ENCODE measurements around the gene C22orf39.

The C22orf39 gene

DNA sequence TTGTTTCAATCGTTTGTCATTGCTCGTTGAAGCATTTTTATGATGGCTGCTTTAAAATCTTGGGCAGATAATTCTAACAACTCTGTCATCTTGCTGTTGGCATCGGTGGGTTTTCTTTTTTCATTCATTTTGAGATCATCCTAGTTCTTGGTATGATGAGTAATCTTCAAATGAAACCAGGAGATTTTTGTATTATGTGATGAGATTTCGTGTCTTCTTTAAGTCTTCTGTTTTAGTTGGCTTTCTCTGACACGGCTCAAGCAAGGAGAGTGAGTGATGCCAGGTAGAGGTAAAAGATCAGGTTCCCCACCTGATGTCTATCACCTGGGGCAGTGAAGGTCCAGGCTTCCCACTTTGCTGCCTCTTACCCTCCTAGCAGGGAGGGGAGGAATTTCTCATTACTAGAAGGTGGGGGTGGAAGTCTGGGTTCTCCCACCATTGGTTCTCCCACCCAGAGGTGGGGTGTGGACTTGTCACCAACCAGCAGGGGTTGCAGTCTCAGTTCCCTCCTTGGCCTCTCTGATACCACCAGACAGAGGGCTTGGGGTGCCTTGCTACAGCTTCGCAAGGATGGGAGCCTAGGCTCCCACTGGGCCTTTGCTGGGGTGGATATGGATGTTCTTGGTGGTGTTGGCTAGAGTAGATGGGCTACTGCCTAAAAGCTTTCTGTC, 45.1 kb upstream of the C22orf39 start:
- no peak for DNase-seq (ENCODE audit: low read depth)
- H3K4me3 ChIP-seq (replicated peaks; ENCODE audit: low read depth, low read length), result no peak overlapping the region

DNA sequence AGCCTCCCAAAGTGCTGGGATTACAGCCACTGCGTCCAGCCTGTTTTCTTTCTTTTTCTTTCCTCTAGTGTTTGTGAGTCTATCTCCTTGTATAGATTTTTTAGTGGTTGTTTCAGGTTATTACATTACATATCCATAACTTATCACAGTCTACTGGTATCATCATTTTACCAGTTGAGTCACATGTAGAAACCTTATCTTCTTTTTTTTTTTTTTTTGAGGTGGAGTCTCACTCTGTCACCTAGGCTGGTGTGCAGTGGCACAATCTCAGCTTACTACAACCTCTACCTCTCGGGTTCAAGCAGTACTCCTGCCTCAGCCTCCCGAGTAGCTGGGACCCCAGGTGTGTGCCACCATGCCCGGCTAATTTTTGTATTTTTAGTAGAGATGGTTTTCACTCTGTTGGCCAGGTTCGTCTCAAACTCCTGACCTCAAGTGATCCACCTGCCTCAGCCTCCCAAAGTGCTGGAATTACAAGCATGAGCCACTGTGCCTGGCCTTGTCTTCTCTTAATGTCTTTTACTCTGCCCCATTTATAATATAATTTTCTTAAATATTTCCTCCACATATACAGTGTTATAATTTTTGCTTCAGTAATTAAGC, 43.2 kb upstream of the C22orf39 start:
- DNase-seq (ENCODE audit: low read depth), result no peak
- TF ChIP-seq, protein P1, sequence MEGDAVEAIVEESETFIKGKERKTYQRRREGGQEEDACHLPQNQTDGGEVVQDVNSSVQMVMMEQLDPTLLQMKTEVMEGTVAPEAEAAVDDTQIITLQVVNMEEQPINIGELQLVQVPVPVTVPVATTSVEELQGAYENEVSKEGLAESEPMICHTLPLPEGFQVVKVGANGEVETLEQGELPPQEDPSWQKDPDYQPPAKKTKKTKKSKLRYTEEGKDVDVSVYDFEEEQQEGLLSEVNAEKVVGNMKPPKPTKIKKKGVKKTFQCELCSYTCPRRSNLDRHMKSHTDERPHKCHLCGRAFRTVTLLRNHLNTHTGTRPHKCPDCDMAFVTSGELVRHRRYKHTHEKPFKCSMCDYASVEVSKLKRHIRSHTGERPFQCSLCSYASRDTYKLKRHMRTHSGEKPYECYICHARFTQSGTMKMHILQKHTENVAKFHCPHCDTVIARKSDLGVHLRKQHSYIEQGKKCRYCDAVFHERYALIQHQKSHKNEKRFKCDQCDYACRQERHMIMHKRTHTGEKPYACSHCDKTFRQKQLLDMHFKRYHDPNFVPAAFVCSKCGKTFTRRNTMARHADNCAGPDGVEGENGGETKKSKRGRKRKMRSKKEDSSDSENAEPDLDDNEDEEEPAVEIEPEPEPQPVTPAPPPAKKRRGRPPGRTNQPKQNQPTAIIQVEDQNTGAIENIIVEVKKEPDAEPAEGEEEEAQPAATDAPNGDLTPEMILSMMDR (IDR thresholded peaks at IDR 0.05; ENCODE audit: low read length, missing control alignments), result no peak
- H3K4me3 ChIP-seq (replicated peaks; ENCODE audit: low read depth, low read length), result no peak overlapping the region

More for the DNA sequence above, 45.1 kb upstream of the C22orf39 start:
- TF ChIP-seq, protein P1 (IDR thresholded peaks at IDR 0.05; ENCODE audit: low read length, missing control alignments), result no peak

DNA sequence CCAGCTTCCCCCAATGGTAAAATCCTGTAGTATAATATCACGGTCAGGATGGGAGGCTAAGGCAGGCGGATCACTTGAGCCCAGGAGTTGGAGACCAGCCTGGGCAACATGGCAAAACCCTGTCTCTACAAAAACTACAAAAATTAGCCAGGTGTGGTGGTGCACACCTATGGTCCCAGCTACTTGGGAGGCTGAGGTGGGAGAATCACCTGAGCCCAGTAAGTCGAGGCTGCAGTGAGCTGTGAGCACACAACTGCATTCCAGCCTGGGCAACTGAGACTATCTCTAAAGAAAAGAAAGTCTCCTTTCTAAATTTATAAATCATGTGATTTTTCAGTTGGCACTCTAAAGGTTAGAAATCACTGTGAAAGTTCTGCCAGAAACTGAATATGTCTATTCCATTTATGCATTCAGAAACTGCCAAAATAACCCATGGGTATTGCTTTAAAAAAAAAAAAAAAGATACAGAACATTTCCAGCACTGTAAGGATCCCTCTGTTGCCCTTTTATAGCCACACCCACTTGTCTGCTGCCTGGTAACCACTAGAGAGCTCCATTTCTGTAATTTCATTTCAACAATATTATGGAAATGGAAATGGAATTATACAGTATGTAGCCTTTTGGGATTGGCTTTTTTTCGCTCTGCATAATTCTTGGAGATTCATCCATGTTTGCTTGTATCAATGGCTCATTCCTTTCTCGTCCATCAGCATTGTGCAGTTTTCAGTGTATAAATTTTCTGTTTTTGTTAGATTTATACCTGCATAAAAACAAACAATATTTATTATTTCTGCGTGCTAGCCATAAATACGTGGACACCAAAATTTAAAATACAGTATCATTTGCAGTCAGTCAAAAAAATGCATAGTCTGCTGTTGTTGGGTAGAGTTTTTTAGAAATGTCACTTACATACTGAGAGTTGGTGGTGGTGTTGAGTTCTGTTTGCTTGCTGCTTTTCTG, 41.7 kb upstream of the C22orf39 start:
- no peak overlapping the region for H3K4me3 ChIP-seq (replicated peaks; ENCODE audit: low read depth, low read length)
- peak; percentile 47 for DNase-seq (ENCODE audit: low read depth)
- TF ChIP-seq, protein P1 (IDR thresholded peaks at IDR 0.05; ENCODE audit: low read length, missing control alignments), result peak; percentile 29

DNA sequence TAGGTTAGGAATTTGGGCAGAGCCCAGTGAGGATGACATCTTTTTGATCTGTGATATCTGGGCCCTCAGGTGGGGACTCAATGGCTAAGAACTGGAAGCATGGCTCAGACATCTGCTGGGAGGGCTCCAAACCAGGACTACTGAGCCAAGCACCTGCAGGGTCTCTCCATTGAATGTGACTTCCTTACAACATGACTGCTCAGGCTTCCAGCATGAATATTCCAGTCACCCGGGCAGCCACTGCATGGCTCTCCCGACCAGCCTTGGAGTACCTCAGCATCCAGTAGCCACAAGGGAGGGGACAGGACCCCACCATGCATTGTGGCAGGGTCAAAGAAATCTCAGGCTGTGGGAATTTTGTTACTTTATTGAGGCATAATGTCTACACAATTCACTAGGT, 40.8 kb upstream of the C22orf39 start:
- H3K4me3 ChIP-seq (replicated peaks; ENCODE audit: low read depth, low read length), result no peak overlapping the region
- DNase-seq (ENCODE audit: low read depth), result no peak
- TF ChIP-seq, protein P1 (IDR thresholded peaks at IDR 0.05; ENCODE audit: low read length, missing control alignments), result no peak

DNA sequence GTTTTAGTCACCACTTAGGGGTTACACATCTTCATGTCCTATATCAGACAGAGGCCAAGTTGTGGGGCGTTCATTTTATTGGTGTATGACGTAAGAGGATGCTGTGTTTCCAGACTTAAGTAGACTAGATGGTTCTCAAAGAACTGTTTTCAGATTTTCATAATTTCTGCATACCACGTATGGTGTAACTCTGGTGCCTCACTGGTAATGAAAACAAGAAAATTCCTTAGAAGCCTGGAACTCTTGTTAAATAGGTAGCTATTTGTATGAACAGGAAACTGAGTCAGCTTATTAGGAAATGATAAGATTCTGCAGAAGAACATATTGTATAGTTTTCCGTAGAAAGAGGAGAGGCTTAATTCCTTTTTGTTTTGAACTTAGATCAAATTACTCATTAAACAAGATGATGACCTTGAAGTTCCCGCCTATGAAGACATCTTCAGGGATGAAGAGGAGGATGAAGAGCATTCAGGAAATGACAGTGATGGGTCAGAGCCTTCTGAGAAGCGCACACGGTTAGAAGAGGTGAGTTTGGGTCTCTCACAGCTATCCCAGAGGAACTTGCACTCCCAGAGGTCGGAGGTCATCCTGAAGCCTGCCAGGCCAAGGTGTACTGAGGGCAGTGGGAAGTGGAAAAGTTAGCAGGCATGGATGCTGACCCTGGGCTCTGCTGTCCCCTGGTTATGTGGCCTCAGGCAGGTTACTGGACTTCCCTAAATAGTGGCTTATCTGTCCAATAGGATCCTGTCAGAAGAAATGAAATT, 36.2 kb upstream of the C22orf39 start:
- H3K4me3 ChIP-seq (replicated peaks; ENCODE audit: low read depth, low read length), result peak overlapping the region; percentile 25
- peak; percentile 96 for DNase-seq (ENCODE audit: low read depth)
- TF ChIP-seq, protein P1 (IDR thresholded peaks at IDR 0.05; ENCODE audit: low read length, missing control alignments), result no peak

DNA sequence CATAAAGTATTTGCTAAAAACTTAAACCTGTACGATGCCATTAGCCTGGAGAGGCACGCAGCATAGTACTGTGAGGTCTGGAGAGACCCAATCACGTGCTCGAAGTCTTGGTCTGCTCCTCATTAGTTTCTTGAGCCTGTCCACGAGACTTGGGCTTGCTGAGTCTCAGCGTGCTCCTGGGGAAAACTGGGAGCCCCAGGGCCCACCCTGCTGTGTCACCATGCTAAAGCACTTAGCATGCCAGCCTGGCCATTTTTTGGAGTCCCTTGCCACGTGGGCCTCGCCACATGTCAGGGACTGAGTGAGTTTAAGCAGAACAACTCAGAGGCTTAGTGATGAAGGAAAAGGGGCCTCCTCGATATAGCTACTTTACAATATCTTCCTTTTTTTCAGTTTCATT, 34.8 kb upstream of the C22orf39 start:
- TF ChIP-seq, protein P1 (IDR thresholded peaks at IDR 0.05; ENCODE audit: low read length, missing control alignments), result no peak
- no peak for DNase-seq (ENCODE audit: low read depth)
- no peak overlapping the region for H3K4me3 ChIP-seq (replicated peaks; ENCODE audit: low read depth, low read length)

Measured in fibroblast of pulmonary artery (primary cell).